GM18861 (cell line): ENCODE data around the gene TMOD3.

Source experiments
- ATAC-seq: cut with Tn5 transposase; IDR thresholded peaks from one replicate; pipeline ENCODE4 v1.9.1; 2021; ENCODE audit not compliant: unreplicated experiment

TMOD3 gene

GRCh38 chr15:51825698-51826097 is 3.8 kb upstream of the TMOD3 start:
- no peak for ATAC-seq

GRCh38 chr15:51828621-51829375 is 655 bp upstream of the TMOD3 start:
- ATAC-seq, result no peak

GRCh38 chr15:51830276-51830806 is 888 bp downstream of the TMOD3 start:
- no peak for ATAC-seq

- no peak for ATAC-seq
Observed at GRCh38 chr15:51833772-51834171, 4.3 kb downstream of the TMOD3 start.

GRCh38 chr15:51837792-51838251 is 8.4 kb downstream of the TMOD3 start:
- no peak for ATAC-seq

GRCh38 chr15:51838270-51838669 is 8.8 kb downstream of the TMOD3 start:
- ATAC-seq, result no peak

- ATAC-seq, result no peak
Observed at GRCh38 chr15:51840692-51841091, 11.2 kb downstream of the TMOD3 start.

GRCh38 chr15:51841406-51842040 is 12.1 kb downstream of the TMOD3 start:
- no peak for ATAC-seq

- ATAC-seq, result no peak
Observed at GRCh38 chr15:51842265-51842664, 12.8 kb downstream of the TMOD3 start.

- no peak for ATAC-seq
Observed at GRCh38 chr15:51842852-51843737, 13.6 kb downstream of the TMOD3 start.

GRCh38 chr15:51844747-51845426 is 15.4 kb downstream of the TMOD3 start:
- ATAC-seq, result no peak

GRCh38 chr15:51846066-51846462 is 16.6 kb downstream of the TMOD3 start:
- no peak for ATAC-seq

GRCh38 chr15:51846463-51847230 is 17.2 kb downstream of the TMOD3 start:
- no peak for ATAC-seq

- no peak for ATAC-seq
Observed at GRCh38 chr15:51848811-51849210, 19.4 kb downstream of the TMOD3 start.

- no peak for ATAC-seq
Observed at GRCh38 chr15:51849860-51850259, 20.4 kb downstream of the TMOD3 start.

- no peak for ATAC-seq
Observed at GRCh38 chr15:51853998-51854397, 24.5 kb downstream of the TMOD3 start.

GRCh38 chr15:51855612-51856011 is 26.2 kb downstream of the TMOD3 start:
- ATAC-seq, result no peak

- no peak for ATAC-seq
Observed at GRCh38 chr15:51856714-51857380, 27.4 kb downstream of the TMOD3 start.

- ATAC-seq, result no peak
Observed at GRCh38 chr15:51861557-51862359, 32.3 kb downstream of the TMOD3 start.
